UCSD-AML1 (cell line): Measurements from ENCODE around the gene NBL1.

ENCODE experiments used
- DNase-seq: peaks from one replicate; lab custom pipeline; 2025; ENCODE audit not compliant: unreplicated experiment; lab: John Stamatoyannopoulos, UW

Gene NBL1

GRCh38 chr1:19665496-19666465 is 21.7 kb downstream of the NBL1 start:
- DNase-seq, result no peak

GRCh38 chr1:19668888-19669287 is 24.8 kb downstream of the NBL1 start:
- no peak for DNase-seq

- no peak for DNase-seq
Measured at GRCh38 chr1:19670787-19671186, 26.7 kb downstream of the NBL1 start.

GRCh38 chr1:19672237-19672636 is 28.1 kb downstream of the NBL1 start:
- DNase-seq, result no peak

GRCh38 chr1:19675797-19676196 is 31.7 kb downstream of the NBL1 start:
- no peak for DNase-seq

- DNase-seq, result peak; percentile 21
Measured at GRCh38 chr1:19676438-19676922, 32.4 kb downstream of the NBL1 start.

- DNase-seq, result no peak
Measured at GRCh38 chr1:19678493-19678892, 34.4 kb downstream of the NBL1 start.

- DNase-seq, result no peak
Measured at GRCh38 chr1:19678931-19679453, 34.9 kb downstream of the NBL1 start.

GRCh38 chr1:19679691-19680090 is 35.6 kb downstream of the NBL1 start:
- DNase-seq, result no peak

- no peak for DNase-seq
Measured at GRCh38 chr1:19680644-19681043, 36.5 kb downstream of the NBL1 start.

GRCh38 chr1:19682257-19682656 is 38.1 kb downstream of the NBL1 start:
- DNase-seq, result no peak

- no peak for DNase-seq
Measured at GRCh38 chr1:19682901-19683300, 38.8 kb downstream of the NBL1 start.

GRCh38 chr1:19683351-19683750 is 39.2 kb downstream of the NBL1 start:
- no peak for DNase-seq

- DNase-seq, result no peak
Measured at GRCh38 chr1:19684677-19685076, 40.6 kb downstream of the NBL1 start.

- DNase-seq, result no peak
Measured at GRCh38 chr1:19685994-19686393, 41.9 kb downstream of the NBL1 start.

GRCh38 chr1:19687414-19687813 is 43.3 kb downstream of the NBL1 start:
- DNase-seq, result no peak

- DNase-seq, result no peak
Measured at GRCh38 chr1:19688041-19688842, 44.1 kb downstream of the NBL1 start.

GRCh38 chr1:19689085-19689757 is 45.1 kb downstream of the NBL1 start:
- DNase-seq, result no peak

- DNase-seq, result no peak
Measured at GRCh38 chr1:19689856-19690255, 45.7 kb downstream of the NBL1 start.

- no peak for DNase-seq
Measured at GRCh38 chr1:19690342-19690741, 46.2 kb downstream of the NBL1 start.

- DNase-seq, result no peak
Measured at GRCh38 chr1:19694298-19694697, 50.2 kb downstream of the NBL1 start.
